Measurements from ENCODE around the gene RHOH.
"Not testable (repeated sequence)": the region's sequence is repeated elsewhere in the genome, so short reads cannot be mapped to it uniquely, and the experiment has no call there.

The RHOH gene

GRCh38 chr4:40256817-40257216, 60.0 kb downstream of the RHOH start:
- no peak for DNase-seq (ENCODE audit: low read depth in 2 of 2, low spot score in 1 of 2)

GRCh38 chr4:40258627-40259026, 61.8 kb downstream of the RHOH start:
- no peak for DNase-seq (ENCODE audit: low read depth in 2 of 2, low spot score in 1 of 2)

GRCh38 chr4:40261231-40262076, 64.6 kb downstream of the RHOH start:
- DNase-seq (ENCODE audit: low read depth in 2 of 2, low spot score in 1 of 2), result no peak

GRCh38 chr4:40262077-40262528, 65.3 kb downstream of the RHOH start:
- DNase-seq (ENCODE audit: low read depth in 2 of 2, low spot score in 1 of 2), result no peak

- no peak for DNase-seq (ENCODE audit: low read depth in 2 of 2, low spot score in 1 of 2)
Measured at GRCh38 chr4:40262861-40263260, 66.0 kb downstream of the RHOH start.

- DNase-seq (ENCODE audit: low read depth in 2 of 2, low spot score in 1 of 2), result no peak
Measured at GRCh38 chr4:40264497-40264896, 67.7 kb downstream of the RHOH start.

- DNase-seq (ENCODE audit: low read depth in 2 of 2, low spot score in 1 of 2), result peak in 1 of 2 donors; percentile 29
Measured at GRCh38 chr4:40264995-40265909, 68.4 kb downstream of the RHOH start.

- DNase-seq (ENCODE audit: low read depth in 2 of 2, low spot score in 1 of 2), result no peak
Measured at GRCh38 chr4:40265910-40266274, 69.1 kb downstream of the RHOH start.

- no peak for DNase-seq (ENCODE audit: low read depth in 2 of 2, low spot score in 1 of 2)
Measured at GRCh38 chr4:40269133-40269532, 72.3 kb downstream of the RHOH start.

GRCh38 chr4:40270609-40271008, 73.8 kb downstream of the RHOH start:
- DNase-seq (ENCODE audit: low read depth in 2 of 2, low spot score in 1 of 2), result no peak

GRCh38 chr4:40275065-40275730, 78.4 kb downstream of the RHOH start:
- no peak for DNase-seq (ENCODE audit: low read depth in 2 of 2, low spot score in 1 of 2)

GRCh38 chr4:40276546-40276945, 79.7 kb downstream of the RHOH start:
- no peak for DNase-seq (ENCODE audit: low read depth in 2 of 2, low spot score in 1 of 2)

GRCh38 chr4:40280586-40280985, 83.8 kb downstream of the RHOH start:
- no peak for DNase-seq (ENCODE audit: low read depth in 2 of 2, low spot score in 1 of 2)

GRCh38 chr4:40281099-40281498, 84.3 kb downstream of the RHOH start:
- DNase-seq (ENCODE audit: low read depth in 2 of 2, low spot score in 1 of 2), result no peak

- no peak for DNase-seq (ENCODE audit: low read depth in 2 of 2, low spot score in 1 of 2)
Measured at GRCh38 chr4:40281913-40282312, 85.1 kb downstream of the RHOH start.

GRCh38 chr4:40282857-40283256, 86.0 kb downstream of the RHOH start:
- DNase-seq (ENCODE audit: low read depth in 2 of 2, low spot score in 1 of 2), result not testable (repeated sequence)

GRCh38 chr4:40283413-40283812, 86.6 kb downstream of the RHOH start:
- no peak for DNase-seq (ENCODE audit: low read depth in 2 of 2, low spot score in 1 of 2)

GRCh38 chr4:40283968-40284367, 87.1 kb downstream of the RHOH start:
- peak; percentile 36 to 59 for DNase-seq (ENCODE audit: low read depth in 2 of 2, low spot score in 1 of 2)

- no peak for DNase-seq (ENCODE audit: low read depth in 2 of 2, low spot score in 1 of 2)
Measured at GRCh38 chr4:40285692-40286091, 88.9 kb downstream of the RHOH start.

GRCh38 chr4:40288566-40288965, 91.7 kb downstream of the RHOH start:
- no peak for DNase-seq (ENCODE audit: low read depth in 2 of 2, low spot score in 1 of 2)

GRCh38 chr4:40289366-40290188, 92.7 kb downstream of the RHOH start:
- DNase-seq (ENCODE audit: low read depth in 2 of 2, low spot score in 1 of 2), result no peak

All from stimulated activated CD8-positive, alpha-beta memory T cell treated with anti-CD3 and anti-CD28 coated beads, Interleukin-4, amount 100 ng/mL, for 1 hour (primary cell).